Measurements from ENCODE around the gene USP6.

The USP6 gene

GRCh38 chr17:5096731-5097100 is 19.1 kb upstream of the USP6 start:
- no peak for TF ChIP-seq CTCF (IDR thresholded peaks at IDR 0.05)

GRCh38 chr17:5097101-5097834 is 18.6 kb upstream of the USP6 start:
- TF ChIP-seq CTCF (IDR thresholded peaks at IDR 0.05), result no peak
- Histone ChIP-seq H3K9ac (no peak overlapping the region), H3K4me1 (no peaks in the 10 kb centered on the region), H3K36me3 (ENCODE audit: control insufficient read depth, insufficient read depth, low read length) (peaks cover 4% of the 10 kb centered on the region), H3K9me3 (ENCODE audit: control insufficient read depth, low read length) (peaks cover 8% of the 10 kb centered on the region), H2AFZ (peak overlapping the region; percentile 36), H3K79me2 (no peaks in the 10 kb centered on the region), H3K27ac (no peak overlapping the region), H3K27me3 (ENCODE audit: control insufficient read depth, insufficient read depth, low read length) (no peaks in the 10 kb centered on the region), H3K4me3 (ENCODE audit: low read depth, low read length) (peak overlapping the region; percentile 13), H3K4me2 (ENCODE audit: low read length) (no peak overlapping the region)

More at GRCh38 chr17:5096731-5097100, 19.1 kb upstream of the USP6 start:
- Histone ChIP-seq H3K27me3 (ENCODE audit: control insufficient read depth, insufficient read depth, low read length) (no peaks in the 10 kb centered on the region), H3K4me2 (ENCODE audit: low read length) (no peak overlapping the region), H3K79me2 (no peaks in the 10 kb centered on the region), H3K4me1 (no peaks in the 10 kb centered on the region), H3K27ac (no peak overlapping the region), H3K36me3 (ENCODE audit: control insufficient read depth, insufficient read depth, low read length) (peaks cover 9% of the 10 kb centered on the region), H3K4me3 (ENCODE audit: low read depth, low read length) (peak overlapping the region; percentile 13), H3K9ac (no peak overlapping the region), H2AFZ (no peak overlapping the region), H3K9me3 (ENCODE audit: control insufficient read depth, low read length) (peaks cover 14% of the 10 kb centered on the region)

GRCh38 chr17:5099271-5099670 is 16.6 kb upstream of the USP6 start:
- Histone ChIP-seq H2AFZ (no peak overlapping the region), H3K27ac (no peak overlapping the region), H3K4me3 (ENCODE audit: low read depth, low read length) (no peak overlapping the region), H3K4me1 (no peaks in the 10 kb centered on the region), H3K79me2 (no peaks in the 10 kb centered on the region), H3K9ac (no peak overlapping the region), H3K9me3 (ENCODE audit: control insufficient read depth, low read length) (peaks cover 4% of the 10 kb centered on the region), H3K27me3 (ENCODE audit: control insufficient read depth, insufficient read depth, low read length) (no peaks in the 10 kb centered on the region), H3K36me3 (ENCODE audit: control insufficient read depth, insufficient read depth, low read length) (no peaks in the 10 kb centered on the region), H3K4me2 (ENCODE audit: low read length) (no peak overlapping the region)
- TF ChIP-seq CTCF (IDR thresholded peaks at IDR 0.05), result no peak

GRCh38 chr17:5100832-5101231 is 15.0 kb upstream of the USP6 start:
- H3K4me3 ChIP-seq (ENCODE audit: low read depth, low read length), result no peak overlapping the region
- H3K27ac ChIP-seq, result no peak overlapping the region
- no peaks in the 10 kb centered on the region for H3K9me3 ChIP-seq (ENCODE audit: control insufficient read depth, low read length)
- H3K79me2 ChIP-seq, result no peaks in the 10 kb centered on the region
- H3K9ac ChIP-seq, result no peak overlapping the region
- no peak for TF ChIP-seq CTCF (IDR thresholded peaks at IDR 0.05)
- no peaks in the 10 kb centered on the region for H3K4me1 ChIP-seq
- no peak overlapping the region for H3K4me2 ChIP-seq (ENCODE audit: low read length)
- H3K36me3 ChIP-seq (ENCODE audit: control insufficient read depth, insufficient read depth, low read length), result no peaks in the 10 kb centered on the region
- H3K27me3 ChIP-seq (ENCODE audit: control insufficient read depth, insufficient read depth, low read length), result no peaks in the 10 kb centered on the region
- no peak overlapping the region for H2AFZ ChIP-seq

- Histone ChIP-seq H3K4me3 (ENCODE audit: low read depth, low read length) (peak overlapping the region; percentile 97), H3K4me1 (no peaks in the 10 kb centered on the region), H3K79me2 (no peaks in the 10 kb centered on the region), H3K27me3 (ENCODE audit: control insufficient read depth, insufficient read depth, low read length) (peaks cover 3% of the 10 kb centered on the region), H3K9ac (no peak overlapping the region), H3K4me2 (ENCODE audit: low read length) (peak overlapping the region; percentile 100), H3K9me3 (ENCODE audit: control insufficient read depth, low read length) (no peaks in the 10 kb centered on the region), H2AFZ (peak overlapping the region; percentile 77), H3K27ac (peak overlapping the region; percentile 54), H3K36me3 (ENCODE audit: control insufficient read depth, insufficient read depth, low read length) (no peaks in the 10 kb centered on the region)
- TF ChIP-seq CTCF (IDR thresholded peaks at IDR 0.05), result no peak
Measured at GRCh38 chr17:5110816-5111215, 5.0 kb upstream of the USP6 start.

Measured in parathyroid adenoma (tissue), 2 donors.